Brain microvascular endothelial cell (primary cell): ENCODE data around the gene NCAM1.

Experiments
- DNase-seq: peaks from one replicate; pipeline ENCODE4 v3.0.0-alpha.2; 2020
- H3K27ac ChIP-seq: fragments of 250-450 bp; sonication (Bioruptor Pico); 2 replicates; pipeline ENCODE4 v1.5.1; 2020; ENCODE audit warnings: mild to moderate bottlenecking, moderate library complexity
- H3K27me3 ChIP-seq: fragments of 250-450 bp; sonication (Bioruptor Pico); replicated peaks from 2 replicates; pipeline ENCODE4 v1.5.1; 2020; ENCODE audit warnings: mild to moderate bottlenecking
- H3K36me3 ChIP-seq: fragments of 250-450 bp; sonication (Bioruptor Pico); replicated peaks from 2 replicates; pipeline ENCODE4 v1.5.1; 2020; ENCODE audit warnings: mild to moderate bottlenecking
- H3K4me3 ChIP-seq: 2 replicates; pipeline ENCODE4 v1.5.1; 2011; ENCODE audit warnings: low read depth, mild to moderate bottlenecking, control low read depth, low read length, moderate library complexity
- in situ Hi-C: cut with HindIII; loops from 2 replicates; pipeline ENCODE4 v1.10.0; 2017; ENCODE audit warnings: low sequenced_read_pairs, low pct_ligation_motif_present
- TF ChIP-seq, protein P1 (sequence below): IDR thresholded peaks from 2 replicates; pipeline ENCODE4 v1.5.1; 2011; ENCODE audit warnings: low read depth, mild to moderate bottlenecking, moderate library complexity, low read length, control low read depth, inconsistent platforms; ENCODE audit errors: missing control alignments

The NCAM1 gene

DNA sequence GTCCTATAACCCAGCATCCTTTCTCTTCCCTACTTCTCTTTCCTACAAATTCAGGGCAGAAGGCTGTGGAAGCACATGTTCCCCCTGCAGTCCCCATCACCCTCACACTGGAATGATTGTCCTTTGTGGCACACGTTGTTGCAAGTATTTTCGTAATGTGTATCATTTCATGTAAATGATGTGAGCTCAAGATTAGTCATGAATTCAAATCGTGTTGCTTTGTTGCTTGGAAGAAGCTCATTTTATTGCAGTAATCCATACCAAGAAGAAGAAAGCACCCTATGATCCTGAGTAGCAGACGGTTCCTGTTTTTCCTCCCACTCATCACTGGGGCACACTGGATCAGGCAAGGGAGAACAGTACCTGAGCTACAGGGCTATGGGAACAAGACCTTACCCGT is 173.4 kb downstream of the NCAM1 start:
- TF ChIP-seq, protein P1, sequence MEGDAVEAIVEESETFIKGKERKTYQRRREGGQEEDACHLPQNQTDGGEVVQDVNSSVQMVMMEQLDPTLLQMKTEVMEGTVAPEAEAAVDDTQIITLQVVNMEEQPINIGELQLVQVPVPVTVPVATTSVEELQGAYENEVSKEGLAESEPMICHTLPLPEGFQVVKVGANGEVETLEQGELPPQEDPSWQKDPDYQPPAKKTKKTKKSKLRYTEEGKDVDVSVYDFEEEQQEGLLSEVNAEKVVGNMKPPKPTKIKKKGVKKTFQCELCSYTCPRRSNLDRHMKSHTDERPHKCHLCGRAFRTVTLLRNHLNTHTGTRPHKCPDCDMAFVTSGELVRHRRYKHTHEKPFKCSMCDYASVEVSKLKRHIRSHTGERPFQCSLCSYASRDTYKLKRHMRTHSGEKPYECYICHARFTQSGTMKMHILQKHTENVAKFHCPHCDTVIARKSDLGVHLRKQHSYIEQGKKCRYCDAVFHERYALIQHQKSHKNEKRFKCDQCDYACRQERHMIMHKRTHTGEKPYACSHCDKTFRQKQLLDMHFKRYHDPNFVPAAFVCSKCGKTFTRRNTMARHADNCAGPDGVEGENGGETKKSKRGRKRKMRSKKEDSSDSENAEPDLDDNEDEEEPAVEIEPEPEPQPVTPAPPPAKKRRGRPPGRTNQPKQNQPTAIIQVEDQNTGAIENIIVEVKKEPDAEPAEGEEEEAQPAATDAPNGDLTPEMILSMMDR: no peak
- H3K4me3 ChIP-seq: no peak overlapping the region
- no peaks in the 10 kb centered on the region for H3K36me3 ChIP-seq
- in situ Hi-C loops: no loop called here
- H3K27ac ChIP-seq: no peak overlapping the region
- no peaks in the 10 kb centered on the region for H3K27me3 ChIP-seq
- no peak for DNase-seq

DNA sequence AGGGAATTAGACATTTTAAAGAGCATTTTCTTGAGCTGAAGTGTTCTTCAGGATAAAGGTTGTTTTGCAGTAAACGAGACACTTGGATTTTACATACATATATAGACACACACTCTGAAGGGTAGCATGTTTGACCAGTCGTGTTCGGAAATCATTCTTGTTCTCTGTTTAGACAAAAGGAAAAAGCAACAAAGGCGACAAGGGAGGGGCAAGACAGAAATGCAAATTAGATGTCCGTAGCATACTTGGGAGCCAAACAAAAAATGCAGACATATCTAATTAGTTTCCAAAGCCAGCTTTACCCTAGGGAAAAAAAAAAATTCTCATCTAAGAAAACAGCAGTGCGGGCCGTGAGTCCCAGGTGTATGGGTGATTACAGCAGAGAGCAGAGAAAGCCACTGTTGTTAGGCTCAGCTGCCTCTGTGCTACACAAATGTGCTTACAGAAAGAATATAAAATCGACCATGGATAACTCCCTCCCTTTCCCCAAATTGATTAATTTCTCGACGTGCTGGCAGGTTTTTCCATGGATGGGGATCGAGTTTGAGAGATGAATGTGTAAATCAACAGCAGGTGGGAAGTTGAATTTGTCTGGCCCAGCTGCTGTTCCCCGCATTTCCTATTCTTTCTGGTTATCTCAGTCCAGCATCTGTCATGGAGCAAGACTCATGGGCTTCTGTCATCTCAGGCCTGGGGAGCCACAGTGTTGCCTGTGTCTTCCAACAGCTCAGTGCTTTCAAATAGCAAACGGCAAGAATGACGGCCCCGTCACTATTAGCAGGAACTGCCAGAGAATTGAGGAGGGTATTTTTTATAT is 176.7 kb downstream of the NCAM1 start:
- Histone ChIP-seq H3K4me3 (no peak overlapping the region), H3K27ac (no peak overlapping the region), H3K27me3 (no peaks in the 10 kb centered on the region), H3K36me3 (no peaks in the 10 kb centered on the region)
- no peak for DNase-seq
- TF ChIP-seq, protein P1: no peak
- in situ Hi-C loops: no loop called here

DNA sequence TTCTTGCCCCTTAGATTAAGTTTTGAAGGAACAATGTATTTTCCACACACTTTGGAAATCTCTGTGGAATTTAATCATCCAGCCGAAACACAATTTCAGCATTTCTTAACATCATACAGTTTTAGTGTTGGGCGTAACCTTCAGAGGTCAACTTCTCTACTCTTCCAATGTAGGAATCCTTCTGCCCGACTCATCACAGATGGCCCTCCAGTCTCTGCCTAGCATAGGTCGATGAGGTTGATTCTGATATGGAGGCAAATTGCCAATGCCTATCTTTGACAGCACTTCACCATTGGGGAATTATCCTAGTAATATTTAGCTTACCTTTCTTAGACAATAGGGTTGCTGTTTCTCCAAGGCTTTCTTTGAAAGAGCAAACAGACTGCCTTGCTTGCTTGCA is 177.5 kb downstream of the NCAM1 start:
- TF ChIP-seq, protein P1: no peak
- DNase-seq: no peak
- Histone ChIP-seq H3K36me3 (no peaks in the 10 kb centered on the region), H3K27me3 (no peaks in the 10 kb centered on the region), H3K4me3 (no peak overlapping the region), H3K27ac (no peak overlapping the region)
- in situ Hi-C loops: no loop called here

DNA sequence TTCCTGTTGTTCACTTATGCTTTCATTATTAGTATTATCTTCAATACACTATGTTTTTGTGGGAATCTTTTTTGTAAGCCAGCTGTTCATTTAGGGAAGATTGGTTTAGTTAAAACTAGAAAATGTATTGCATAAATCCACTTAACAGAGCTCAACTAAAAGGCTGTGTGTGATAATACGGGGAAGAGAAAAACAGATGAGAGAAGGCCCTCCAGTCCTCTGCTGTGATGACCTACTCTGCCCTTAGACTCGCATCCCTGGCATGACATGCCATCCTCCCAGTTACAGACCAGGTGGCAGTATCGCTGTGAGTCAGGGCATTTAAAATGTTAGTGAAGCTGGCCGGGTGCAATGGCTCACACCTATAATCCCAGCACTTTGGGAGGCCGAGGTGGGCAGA is 179.8 kb downstream of the NCAM1 start:
- Histone ChIP-seq H3K27ac (no peak overlapping the region), H3K4me3 (no peak overlapping the region), H3K27me3 (no peaks in the 10 kb centered on the region), H3K36me3 (no peaks in the 10 kb centered on the region)
- TF ChIP-seq, protein P1: no peak
- DNase-seq: no peak
- in situ Hi-C loops: no loop called here

DNA sequence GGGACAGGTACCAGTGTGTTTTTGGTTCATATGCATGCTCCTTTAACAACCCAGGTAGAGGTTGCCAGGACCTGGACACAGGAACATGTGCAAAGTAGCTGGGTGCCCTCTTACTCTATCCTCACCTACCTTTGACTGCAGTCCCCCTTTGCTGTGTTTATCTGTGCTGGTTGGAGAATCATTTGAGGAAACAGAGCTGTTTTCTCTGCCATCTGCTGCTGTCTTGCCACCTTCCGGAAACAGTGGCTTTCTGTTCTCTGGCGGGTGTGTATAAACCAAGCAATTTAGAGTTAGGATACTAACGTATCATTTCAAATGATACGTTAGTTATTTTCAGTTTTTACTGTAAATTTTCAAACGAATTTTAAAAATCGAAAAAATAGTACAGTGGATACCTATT is 181.3 kb downstream of the NCAM1 start:
- no peak for DNase-seq

More for the DNA sequence above, 181.3 kb downstream of the NCAM1 start:
- TF ChIP-seq, protein P1: no peak
- in situ Hi-C loops: no loop called here
- no peak overlapping the region for H3K4me3 ChIP-seq
- no peak overlapping the region for H3K27ac ChIP-seq
- H3K27me3 ChIP-seq: no peaks in the 10 kb centered on the region
- H3K36me3 ChIP-seq: no peaks in the 10 kb centered on the region
